Measurements from ENCODE around the gene SLC35F6. TPM values are rescaled to one million over a fixed set of nuclear protein-coding genes. Genes with fewer than 3 reads are reported as not detected.

Gene SLC35F6
- total RNA-seq, 4 donors from 2014 or later = 76.3 to 114 (median 86.2) TPM

DNA sequence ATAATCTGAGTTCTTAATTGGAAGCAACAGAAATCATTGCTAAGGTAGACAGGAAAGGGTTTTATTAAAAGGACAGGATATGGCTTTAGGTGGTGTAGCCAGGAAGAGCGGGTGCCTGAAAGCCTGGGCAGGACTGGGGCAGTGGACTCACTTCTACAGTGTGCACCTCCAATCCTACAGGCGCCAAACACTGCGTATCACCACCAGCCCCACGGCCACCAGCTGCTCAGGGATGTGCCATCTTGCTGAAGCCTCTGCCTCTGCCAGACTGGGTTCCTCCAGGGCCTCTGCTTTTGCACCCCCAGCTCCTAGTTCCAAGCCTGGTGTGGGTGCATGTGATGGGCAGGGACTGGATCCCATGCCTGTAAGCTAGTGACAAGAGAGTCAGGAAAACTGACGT, 54.2 kb downstream of the SLC35F6 start:
- WGBS = 56% methylated on average over 5 of the region's 5 CpGs
- no peak overlapping the region for H3K4me3 ChIP-seq
- no peaks in the 10 kb centered on the region for H3K36me3 ChIP-seq
- no peak for TF ChIP-seq POLR2A (IDR thresholded peaks at IDR 0.05)
- TF ChIP-seq EP300 (IDR thresholded peaks at IDR 0.05) = no peak
- TF ChIP-seq, protein P1, sequence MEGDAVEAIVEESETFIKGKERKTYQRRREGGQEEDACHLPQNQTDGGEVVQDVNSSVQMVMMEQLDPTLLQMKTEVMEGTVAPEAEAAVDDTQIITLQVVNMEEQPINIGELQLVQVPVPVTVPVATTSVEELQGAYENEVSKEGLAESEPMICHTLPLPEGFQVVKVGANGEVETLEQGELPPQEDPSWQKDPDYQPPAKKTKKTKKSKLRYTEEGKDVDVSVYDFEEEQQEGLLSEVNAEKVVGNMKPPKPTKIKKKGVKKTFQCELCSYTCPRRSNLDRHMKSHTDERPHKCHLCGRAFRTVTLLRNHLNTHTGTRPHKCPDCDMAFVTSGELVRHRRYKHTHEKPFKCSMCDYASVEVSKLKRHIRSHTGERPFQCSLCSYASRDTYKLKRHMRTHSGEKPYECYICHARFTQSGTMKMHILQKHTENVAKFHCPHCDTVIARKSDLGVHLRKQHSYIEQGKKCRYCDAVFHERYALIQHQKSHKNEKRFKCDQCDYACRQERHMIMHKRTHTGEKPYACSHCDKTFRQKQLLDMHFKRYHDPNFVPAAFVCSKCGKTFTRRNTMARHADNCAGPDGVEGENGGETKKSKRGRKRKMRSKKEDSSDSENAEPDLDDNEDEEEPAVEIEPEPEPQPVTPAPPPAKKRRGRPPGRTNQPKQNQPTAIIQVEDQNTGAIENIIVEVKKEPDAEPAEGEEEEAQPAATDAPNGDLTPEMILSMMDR (IDR thresholded peaks at IDR 0.05) = no peak
- no peak overlapping the region for H3K27ac ChIP-seq
- no peaks in the 10 kb centered on the region for H3K9me3 ChIP-seq
- DNase-seq (ENCODE audit: low spot score in 2 of 2) = no peak
- no peaks in the 10 kb centered on the region for H3K4me1 ChIP-seq
- H3K27me3 ChIP-seq = peaks cover 23% of the 10 kb centered on the region

DNA sequence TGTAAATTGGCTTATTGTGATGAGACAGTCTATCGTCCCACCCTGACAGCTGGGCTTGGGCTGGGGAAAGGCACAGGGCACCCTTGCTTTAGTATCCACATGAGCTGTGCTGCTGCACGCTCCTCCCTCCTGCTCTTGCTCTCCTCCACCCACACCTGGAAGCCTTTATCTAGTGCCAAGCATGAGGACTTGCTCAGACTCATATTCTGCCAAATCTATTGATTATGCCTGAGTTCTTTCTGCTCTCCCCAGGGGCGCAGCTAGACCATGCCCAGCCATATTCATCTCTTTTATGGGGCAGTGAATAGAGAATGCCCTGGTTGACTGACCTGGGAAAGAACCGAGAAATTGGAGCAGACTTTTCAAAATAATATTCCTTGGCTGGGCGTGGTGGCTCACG, 54.9 kb downstream of the SLC35F6 start:
- 58% methylated on average over 6 of the region's 6 CpGs for WGBS
- DNase-seq (ENCODE audit: low spot score in 2 of 2) = no peak
- TF ChIP-seq, protein P1 (IDR thresholded peaks at IDR 0.05) = no peak
- no peak for TF ChIP-seq POLR2AphosphoS5 (IDR thresholded peaks at IDR 0.05)
- no peak for TF ChIP-seq EP300 (IDR thresholded peaks at IDR 0.05)
- no peak for TF ChIP-seq POLR2A (IDR thresholded peaks at IDR 0.05)
- Histone ChIP-seq H3K4me3 (no peak overlapping the region), H3K27ac (no peak overlapping the region), H3K27me3 (peaks cover 21% of the 10 kb centered on the region), H3K9me3 (no peaks in the 10 kb centered on the region), H3K4me1 (no peaks in the 10 kb centered on the region), H3K36me3 (no peaks in the 10 kb centered on the region)

DNA sequence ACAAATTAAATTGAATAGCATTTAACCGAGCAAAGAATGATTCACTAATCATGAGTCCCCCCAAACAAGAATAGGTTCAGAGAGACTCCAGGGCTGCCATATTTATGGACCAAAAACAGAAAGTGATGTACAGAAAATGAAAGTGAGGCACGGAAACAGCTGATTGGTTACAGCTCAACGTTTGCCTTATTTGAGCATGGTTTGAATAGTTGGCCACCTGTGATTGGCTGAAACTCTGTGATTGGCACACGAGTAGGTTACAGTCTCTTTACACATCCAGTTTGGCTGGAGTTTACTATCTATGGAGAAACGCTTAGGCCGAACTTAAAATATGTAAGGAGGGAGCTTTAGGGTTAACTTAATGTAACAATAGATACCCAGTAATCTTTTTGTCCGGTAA, 56.8 kb downstream of the SLC35F6 start:
- no peak for DNase-seq (ENCODE audit: low spot score in 2 of 2)
- WGBS = 83% methylated on average over 7 of the region's 7 CpGs
- H3K27ac ChIP-seq = no peak overlapping the region
- H3K4me1 ChIP-seq = no peaks in the 10 kb centered on the region
- TF ChIP-seq, protein P1 (IDR thresholded peaks at IDR 0.05) = no peak
- TF ChIP-seq POLR2AphosphoS5 (IDR thresholded peaks at IDR 0.05) (no peak), EP300 (IDR thresholded peaks at IDR 0.05) (no peak)
- no peak overlapping the region for H3K4me3 ChIP-seq
- H3K27me3 ChIP-seq = peaks cover 15% of the 10 kb centered on the region
- no peaks in the 10 kb centered on the region for H3K36me3 ChIP-seq
- no peaks in the 10 kb centered on the region for H3K9me3 ChIP-seq

DNA sequence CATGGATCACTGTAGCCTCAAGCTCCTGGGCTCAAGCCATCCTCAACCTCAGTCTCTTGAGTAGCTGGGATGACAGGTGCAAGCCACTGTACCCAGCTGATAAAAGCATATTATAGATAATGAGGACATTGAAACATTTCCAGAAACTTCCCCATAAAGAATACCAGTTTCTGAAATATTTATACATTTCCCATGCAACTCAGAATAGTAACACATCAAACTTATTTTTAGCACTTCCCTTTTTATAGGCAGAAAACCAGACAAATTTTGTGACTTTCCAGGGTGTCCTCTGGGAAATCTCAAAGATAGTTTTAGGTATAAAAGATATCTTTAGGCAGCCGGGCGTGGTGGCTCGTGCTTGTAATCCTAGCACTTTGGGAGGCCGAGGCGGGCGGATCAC, 58.8 kb downstream of the SLC35F6 start:
- DNase-seq (ENCODE audit: low spot score in 2 of 2) = no peak
- H3K4me3 ChIP-seq = no peak overlapping the region
- H3K27ac ChIP-seq = no peak overlapping the region
- no peaks in the 10 kb centered on the region for H3K36me3 ChIP-seq
- no peak for TF ChIP-seq EP300 (IDR thresholded peaks at IDR 0.05)
- no peak for TF ChIP-seq POLR2AphosphoS5 (IDR thresholded peaks at IDR 0.05)
- TF ChIP-seq, protein P1 (IDR thresholded peaks at IDR 0.05) = no peak
- no peak for TF ChIP-seq POLR2A (IDR thresholded peaks at IDR 0.05)
- H3K27me3 ChIP-seq = peaks cover 10% of the 10 kb centered on the region
- 87% methylated on average over 6 of the region's 6 CpGs for WGBS
- H3K4me1 ChIP-seq = no peaks in the 10 kb centered on the region
- no peaks in the 10 kb centered on the region for H3K9me3 ChIP-seq

Other genes with a start within 250 kb of the SLC35F6 start
- not detected for gene CIB4, start 122.9 kb upstream of the SLC35F6 start, total RNA-seq
- gene KCNK3, start 71.6 kb upstream of the SLC35F6 start, total RNA-seq = 1 to 10 TPM in 2 of 4 donors, under 1 TPM in 1, not detected in 1; 0.83 to 1.2 (median 1.1) TPM
- gene CENPA, start 21.8 kb downstream of the SLC35F6 start, total RNA-seq = 1 to 10 TPM; 1.9 to 3.9 (median 3.0) TPM
- not detected for gene DPYSL5, start 83.8 kb downstream of the SLC35F6 start, total RNA-seq
- 10 to 100 TPM; 29.5 to 57.5 (median 34.0) TPM for gene MAPRE3, start 206.4 kb downstream of the SLC35F6 start, total RNA-seq

Measured in suprapubic skin (tissue), 4 donors.